ENCODE results near the gene STXBP5L.
"Not testable (repeated sequence)": the region's sequence is repeated elsewhere in the genome, so short reads cannot be mapped to it uniquely, and the experiment has no call there.

STXBP5L gene

GRCh38 chr3:121232309-121233225, 324.6 kb downstream of the STXBP5L start:
- DNase-seq: no peak

- no peak for DNase-seq
Measured at GRCh38 chr3:121243208-121243607, 335.2 kb downstream of the STXBP5L start.

GRCh38 chr3:121252676-121253075, 344.7 kb downstream of the STXBP5L start:
- DNase-seq: no peak

GRCh38 chr3:121269389-121269788, 361.4 kb downstream of the STXBP5L start:
- no peak for DNase-seq

- DNase-seq: no peak
Measured at GRCh38 chr3:121274411-121274810, 366.4 kb downstream of the STXBP5L start.

GRCh38 chr3:121295452-121295851, 387.4 kb downstream of the STXBP5L start:
- DNase-seq: no peak

GRCh38 chr3:121295979-121296378, 388.0 kb downstream of the STXBP5L start:
- no peak for DNase-seq

GRCh38 chr3:121324320-121324719, 416.3 kb downstream of the STXBP5L start:
- no peak for DNase-seq

- no peak for DNase-seq
Measured at GRCh38 chr3:121330118-121330517, 422.1 kb downstream of the STXBP5L start.

GRCh38 chr3:121330634-121331033, 422.6 kb downstream of the STXBP5L start:
- DNase-seq: no peak

- not testable (repeated sequence) for DNase-seq
Measured at GRCh38 chr3:121355960-121356359, 448.0 kb downstream of the STXBP5L start.

GRCh38 chr3:121362035-121362734, 454.2 kb downstream of the STXBP5L start:
- no peak for DNase-seq

GRCh38 chr3:121388308-121388707, 480.3 kb downstream of the STXBP5L start:
- DNase-seq: not testable (repeated sequence)

- DNase-seq: not testable (repeated sequence)
Measured at GRCh38 chr3:121395967-121396366, 488.0 kb downstream of the STXBP5L start.

- DNase-seq: not testable (repeated sequence)
Measured at GRCh38 chr3:121398051-121398450, 490.0 kb downstream of the STXBP5L start.

GRCh38 chr3:121399820-121400219, 491.8 kb downstream of the STXBP5L start:
- no peak for DNase-seq

GRCh38 chr3:121405631-121406030, 497.6 kb downstream of the STXBP5L start:
- no peak for DNase-seq

- DNase-seq: no peak
Measured at GRCh38 chr3:121411523-121411922, 503.5 kb downstream of the STXBP5L start.

GRCh38 chr3:121414924-121415323, 506.9 kb downstream of the STXBP5L start:
- no peak for DNase-seq

GRCh38 chr3:121418182-121418581, 510.2 kb downstream of the STXBP5L start:
- DNase-seq: no peak

GRCh38 chr3:121424549-121424948, 516.5 kb downstream of the STXBP5L start:
- DNase-seq: no peak

- no peak for DNase-seq
Measured at GRCh38 chr3:121430664-121431215, 522.7 kb downstream of the STXBP5L start.

- DNase-seq: no peak
Measured at GRCh38 chr3:121431726-121432517, 523.9 kb downstream of the STXBP5L start.

Measured in right forelimb (tissue), 1 donor.